Measurements from ENCODE around the gene NAPA.

DNA sequence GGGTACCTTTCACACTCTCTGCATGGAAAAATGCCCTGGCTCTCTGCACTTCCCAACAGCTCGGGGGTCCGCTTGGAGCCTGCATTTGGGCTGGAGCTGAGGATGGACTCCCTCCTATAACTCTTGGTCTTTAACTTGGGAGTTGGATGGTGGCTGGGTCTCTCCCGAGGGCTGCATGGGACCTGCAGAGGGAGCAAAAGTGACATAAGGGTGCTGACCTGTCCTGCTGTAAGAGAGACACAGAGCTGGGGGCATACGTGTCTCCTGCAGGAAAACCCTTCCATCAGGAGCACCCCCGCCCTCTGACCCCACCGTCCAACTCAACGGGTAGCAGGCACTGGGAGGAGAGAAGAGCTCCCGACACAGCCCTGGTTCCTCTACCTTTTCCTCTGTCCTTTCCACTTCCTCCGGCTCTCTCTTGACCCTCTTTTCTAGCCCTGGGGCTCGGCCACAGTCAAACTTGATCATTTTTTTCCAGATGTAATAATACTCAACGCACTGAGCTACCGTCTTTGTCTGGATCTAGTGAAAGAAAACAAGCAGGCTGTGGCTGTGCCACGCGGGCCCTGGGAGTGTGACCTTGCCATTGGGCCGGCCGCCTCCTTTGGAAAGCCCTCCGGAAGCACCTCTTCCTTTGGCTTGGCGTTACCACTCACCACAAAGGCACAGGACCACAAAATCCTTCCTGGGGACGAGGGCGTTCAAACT is 6.8 kb upstream of the NAPA start:
- TF ChIP-seq CTCF (IDR thresholded peaks at IDR 0.05) (no peak), POLR2A (IDR thresholded peaks at IDR 0.05) (no peak), POLR2AphosphoS5 (IDR thresholded peaks at IDR 0.05) (no peak), EP300 (IDR thresholded peaks at IDR 0.05) (no peak)

All from sigmoid colon (tissue), 4 donors.